ENCODE measurements around the gene PTGER1. TPM values are rescaled to one million over a fixed set of nuclear protein-coding genes. Genes with fewer than 3 reads are reported as not detected.
A peak's percentile ranks its signal among the peaks of the same experiment; 100 is the strongest.

PTGER1 gene
- total and polyA plus RNA-seq, 9 of the 15 experiments (the other 6 are each of a cell fraction or from before 2014, with no cell fraction given), result 0.06 to 0.36 (median 0.31) TPM; not detected in 5

GRCh38 chr19:14434543-14435319, 40.4 kb downstream of the PTGER1 start (continued):
- peak; percentile 39 to 47; a peak in 3 of 4 replicates for TF ChIP-seq MAZ (CRISPR knock-in tag; conservative IDR thresholded peaks at IDR 0.05 in 1 of 2, IDR thresholded peaks at IDR 0.05 in 1 of 2)
- peak; percentile 33; the same call in 1 of the 2 replicates for TF ChIP-seq MAX (CRISPR knock-in tag; IDR thresholded peaks at IDR 0.05)
- no peak for TF ChIP-seq TOE1 (IDR thresholded peaks at IDR 0.05; ENCODE audit: borderline replicate concordance)
- no peak for TF ChIP-seq TOE1 (CRISPR knock-in tag; IDR thresholded peaks at IDR 0.05; ENCODE audit: borderline replicate concordance, low read depth)
- TF ChIP-seq KDM5B (IDR thresholded peaks at IDR 0.05; ENCODE audit: insufficient replicate concordance, low read depth, low read length), result no peak
- TF ChIP-seq HOXB6 (CRISPR knock-in tag; IDR thresholded peaks at IDR 0.05; ENCODE audit: borderline replicate concordance), result no peak
- TF ChIP-seq ETV1 (tag; conservative IDR thresholded peaks at IDR 0.05; ENCODE audit: low read depth), result peak; percentile 93
- TF ChIP-seq CTBP1 (IDR thresholded peaks at IDR 0.05; ENCODE audit: borderline replicate concordance), result peak; percentile 28; the same call in 1 of the 2 replicates
- no peak for TF ChIP-seq ZNF707 (CRISPR knock-in tag; conservative IDR thresholded peaks at IDR 0.05)
- no peak for TF ChIP-seq ZNF561 (CRISPR knock-in tag; conservative IDR thresholded peaks at IDR 0.05)
- no peak for TF ChIP-seq RBM15 (IDR thresholded peaks at IDR 0.05; ENCODE audit: insufficient read depth, low read length)
- TF ChIP-seq XRCC4 (IDR thresholded peaks at IDR 0.05; ENCODE audit: extremely low read depth, insufficient read depth, insufficient read length), result no peak
- TF ChIP-seq NR4A1 (CRISPR knock-in tag; IDR thresholded peaks at IDR 0.05), result no peak
- no peak for TF ChIP-seq NR4A1 (tag; IDR thresholded peaks at IDR 0.05)
- TF ChIP-seq ZBTB49 (CRISPR knock-in tag; IDR thresholded peaks at IDR 0.05; ENCODE audit: borderline replicate concordance), result no peak
- no peak for TF ChIP-seq BCOR (IDR thresholded peaks at IDR 0.05)
- TF ChIP-seq ZBTB17 (CRISPR knock-in tag; IDR thresholded peaks at IDR 0.05), result no peak
- no peak for TF ChIP-seq ZNF184 (CRISPR knock-in tag; IDR thresholded peaks at IDR 0.05)
- TF ChIP-seq SAFB2 (IDR thresholded peaks at IDR 0.05; ENCODE audit: borderline replicate concordance, low read depth, low read length, severe bottlenecking), result no peak
- no peak for TF ChIP-seq KLF13 (tag; IDR thresholded peaks at IDR 0.05; ENCODE audit: borderline replicate concordance, low read depth)
- 0 out of 4 replicates have a peak, but pooled peaks have one; percentile 10 to 23 for TF ChIP-seq MNT (conservative IDR thresholded peaks at IDR 0.05)
- TF ChIP-seq SMAD2 (IDR thresholded peaks at IDR 0.05; ENCODE audit: low read depth, low read length), result no peak
- TF ChIP-seq ZNF589 (CRISPR knock-in tag; IDR thresholded peaks at IDR 0.05; ENCODE audit: low read depth), result no peak
